DMS79 (cell line): ENCODE data around the gene TXNL4A.

ENCODE experiments used
- DNase-seq: peaks from one replicate; lab custom pipeline; 2025; lab: John Stamatoyannopoulos, UW

Gene TXNL4A

GRCh38 chr18:79949697-79950487 lies 38.5 kb downstream of the TXNL4A start:
- no peak for DNase-seq

GRCh38 chr18:79948719-79949411 lies 39.5 kb downstream of the TXNL4A start:
- no peak for DNase-seq

GRCh38 chr18:79947881-79948610 lies 40.3 kb downstream of the TXNL4A start:
- no peak for DNase-seq

- no peak for DNase-seq
Observed at GRCh38 chr18:79947054-79947755, 41.2 kb downstream of the TXNL4A start.

- DNase-seq = no peak
Observed at GRCh38 chr18:79945118-79946042, 43.0 kb downstream of the TXNL4A start.

GRCh38 chr18:79944746-79945117 lies 43.6 kb downstream of the TXNL4A start:
- no peak for DNase-seq

- no peak for DNase-seq
Observed at GRCh38 chr18:79944126-79944731, 44.1 kb downstream of the TXNL4A start.

- DNase-seq = no peak
Observed at GRCh38 chr18:79943608-79944125, 44.7 kb downstream of the TXNL4A start.

- no peak for DNase-seq
Observed at GRCh38 chr18:79942786-79943607, 45.4 kb downstream of the TXNL4A start.

- DNase-seq = no peak
Observed at GRCh38 chr18:79942211-79942610, 46.2 kb downstream of the TXNL4A start.

GRCh38 chr18:79941473-79942119 lies 46.8 kb downstream of the TXNL4A start:
- DNase-seq = no peak

GRCh38 chr18:79940814-79941472 lies 47.4 kb downstream of the TXNL4A start:
- no peak for DNase-seq

- DNase-seq = no peak
Observed at GRCh38 chr18:79940126-79940813, 48.1 kb downstream of the TXNL4A start.

- no peak for DNase-seq
Observed at GRCh38 chr18:79939096-79939495, 49.3 kb downstream of the TXNL4A start.

GRCh38 chr18:79938196-79938595 lies 50.2 kb downstream of the TXNL4A start:
- DNase-seq = no peak

- DNase-seq = no peak
Observed at GRCh38 chr18:79937103-79937860, 51.1 kb downstream of the TXNL4A start.

GRCh38 chr18:79936641-79937040 lies 51.7 kb downstream of the TXNL4A start:
- no peak for DNase-seq
